HUES64 (cell line): Measurements from ENCODE around the gene SYNJ1.
A peak's percentile ranks its signal among the peaks of the same experiment; 100 is the strongest.
"Not testable (repeated sequence)": the region's sequence is repeated elsewhere in the genome, so short reads cannot be mapped to it uniquely, and the experiment has no call there.

Experiments used
- H3K27ac ChIP-seq: 2 replicates; pipeline ENCODE4 v1.7.0; 2013; ENCODE audit warnings: low read depth, low read length, inconsistent platforms
- H3K27me3 ChIP-seq: 2 replicates; pipeline ENCODE4 v1.6.1; 2013; ENCODE audit warnings: mild to moderate bottlenecking, low read length; ENCODE audit not compliant: insufficient read depth
- H3K36me3 ChIP-seq: 2 replicates; pipeline ENCODE4 v1.6.1; 2013; ENCODE audit warnings: mild to moderate bottlenecking, low read length; ENCODE audit not compliant: insufficient read depth
- H3K4me1 ChIP-seq: 2 replicates; pipeline ENCODE4 v1.6.1; 2013; ENCODE audit warnings: mild to moderate bottlenecking, low read length, moderate library complexity; ENCODE audit not compliant: insufficient read depth
- H3K4me3 ChIP-seq: 2 replicates; pipeline ENCODE4 v1.5.1; 2013; ENCODE audit warnings: mild to moderate bottlenecking, low read length, moderate library complexity
- H3K9ac ChIP-seq: 2 replicates; pipeline ENCODE4 v1.6.1; 2013; ENCODE audit warnings: mild to moderate bottlenecking, low read depth, low read length
- H3K9me3 ChIP-seq: 2 replicates; pipeline ENCODE4 v1.6.1; 2013; ENCODE audit warnings: low read depth, low read length; ENCODE audit not compliant: insufficient read depth
- WGBS: fragments of 150-250, 120-280 bp; methylation state at CpG from one replicate; pipeline ENCODE4 v1.1.7; 2013; ENCODE audit warnings: missing lambda C conversion rate; 5-methylcytosine and 5-hydroxymethylcytosine counted together

The SYNJ1 gene

GRCh38 chr21:32757804-32758203 lies 30.0 kb upstream of the SYNJ1 start:
- Histone ChIP-seq H3K4me3 (no peak overlapping the region), H3K9ac (no peak overlapping the region), H3K36me3 (peaks cover 98% of the 10 kb centered on the region), H3K9me3 (no peaks in the 10 kb centered on the region), H3K27ac (no peak overlapping the region), H3K27me3 (no peaks in the 10 kb centered on the region), H3K4me1 (peaks cover 11% of the 10 kb centered on the region)
- 98% methylated on average over 1 of the region's 1 CpG for WGBS

DNA sequence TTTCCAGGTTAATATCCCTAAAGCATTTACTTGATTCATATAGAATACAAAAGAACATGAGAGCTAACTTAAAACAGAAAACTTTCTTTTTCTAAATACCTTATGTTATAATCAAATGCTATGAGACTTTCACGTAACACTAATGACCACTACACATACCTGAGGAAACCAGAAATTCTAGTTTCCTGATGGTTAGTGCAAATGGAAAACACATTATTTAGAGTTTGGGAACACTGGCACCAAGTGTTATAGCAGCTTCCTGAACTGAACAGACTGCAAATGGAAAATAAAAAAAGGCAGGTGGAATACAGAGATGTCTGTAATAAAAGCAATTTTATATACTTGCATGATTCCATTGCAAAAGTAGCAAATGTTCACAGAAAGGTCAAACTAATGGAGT lies 28.3 kb upstream of the SYNJ1 start:
- WGBS, result 88% methylated on average over 1 of the region's 1 CpG
- Histone ChIP-seq H3K9ac (no peak overlapping the region), H3K4me3 (no peak overlapping the region), H3K27me3 (no peaks in the 10 kb centered on the region), H3K27ac (no peak overlapping the region), H3K4me1 (peaks cover 11% of the 10 kb centered on the region), H3K9me3 (no peaks in the 10 kb centered on the region), H3K36me3 (peaks cover 98% of the 10 kb centered on the region)

DNA sequence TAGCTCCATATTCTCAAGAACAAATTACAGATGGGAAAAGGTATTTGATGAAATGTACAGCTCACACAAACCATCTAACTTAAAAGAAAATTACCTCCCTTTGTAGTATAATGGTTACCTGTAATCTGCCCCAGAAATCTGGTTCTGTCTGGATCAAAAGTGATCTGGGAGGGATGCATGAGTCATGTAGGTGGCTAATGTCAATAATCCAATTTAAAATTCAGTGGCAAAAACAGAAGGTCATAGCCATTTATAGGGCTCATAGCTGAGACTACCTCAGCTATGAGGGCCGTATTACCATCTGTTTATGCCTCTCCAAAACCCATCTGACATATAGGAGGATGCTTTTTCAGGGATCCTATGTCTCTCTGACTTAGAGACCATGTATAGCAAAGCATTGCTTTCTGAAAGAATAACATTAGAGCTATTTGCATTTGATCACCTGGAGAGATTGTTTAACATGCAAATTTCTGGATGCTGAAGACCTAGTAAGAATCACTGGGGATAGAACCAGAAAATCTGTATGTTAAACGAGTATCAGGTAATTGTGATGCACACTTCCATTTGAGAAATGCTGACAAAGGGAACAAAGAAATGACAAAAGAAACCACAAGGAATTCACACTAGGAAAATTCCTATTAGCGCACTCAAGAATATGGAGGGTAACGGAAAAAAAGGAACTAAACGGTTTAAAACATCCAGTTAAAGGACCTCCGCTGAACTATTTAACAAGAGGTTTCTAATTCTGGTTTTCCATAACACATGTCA lies 26.2 kb upstream of the SYNJ1 start:
- peaks cover 11% of the 10 kb centered on the region for H3K4me1 ChIP-seq
- WGBS, result 82% methylated on average over 6 of the region's 6 CpGs
- no peaks in the 10 kb centered on the region for H3K27me3 ChIP-seq
- no peak overlapping the region for H3K9ac ChIP-seq
- no peak overlapping the region for H3K4me3 ChIP-seq
- no peaks in the 10 kb centered on the region for H3K9me3 ChIP-seq
- H3K27ac ChIP-seq, result peak overlapping the region; percentile 17; the same call in 1 of the 2 replicates
- peaks cover 98% of the 10 kb centered on the region for H3K36me3 ChIP-seq

DNA sequence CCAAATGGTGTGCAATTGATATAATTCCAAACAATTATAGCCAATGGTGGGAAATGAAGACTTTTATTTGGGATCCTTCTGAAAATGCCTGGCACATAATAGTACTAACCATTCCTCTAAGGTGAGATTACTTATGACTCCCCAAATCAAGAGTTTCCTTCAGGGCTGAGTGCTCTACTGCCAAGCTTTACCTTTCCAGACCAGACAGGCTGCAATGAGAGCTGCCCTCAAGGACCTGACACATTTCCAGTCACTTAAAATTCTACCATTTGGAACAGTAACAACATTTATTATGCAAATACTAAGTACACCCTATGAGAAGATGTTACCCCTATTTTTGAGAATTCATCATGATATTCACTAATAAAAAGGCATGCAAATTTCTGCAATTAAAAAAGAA lies 22.6 kb upstream of the SYNJ1 start:
- peaks cover 98% of the 10 kb centered on the region for H3K36me3 ChIP-seq
- H3K27me3 ChIP-seq, result no peaks in the 10 kb centered on the region
- no peaks in the 10 kb centered on the region for H3K9me3 ChIP-seq
- no peak overlapping the region for H3K4me3 ChIP-seq
- peaks cover 11% of the 10 kb centered on the region for H3K4me1 ChIP-seq
- no peak overlapping the region for H3K27ac ChIP-seq
- H3K9ac ChIP-seq, result no peak overlapping the region

DNA sequence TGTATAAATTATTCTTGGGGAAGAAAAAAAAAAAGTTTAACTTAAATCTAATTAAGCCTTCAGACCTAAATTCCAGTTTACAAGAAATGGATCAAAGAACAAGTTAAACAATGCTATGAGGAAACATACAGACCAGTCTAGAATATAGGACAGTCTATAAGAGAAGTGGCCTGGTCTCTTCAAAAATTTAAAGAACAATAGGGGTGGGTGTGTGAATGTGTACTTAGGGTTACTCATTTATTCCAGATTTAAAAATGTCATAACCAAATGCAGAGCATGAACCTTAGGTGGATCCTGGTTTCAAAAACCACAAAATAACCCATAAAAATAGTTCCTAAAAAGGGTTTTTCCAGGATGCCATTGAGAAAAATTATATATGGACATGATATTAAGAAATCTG lies 21.8 kb upstream of the SYNJ1 start:
- H3K4me3 ChIP-seq, result no peak overlapping the region
- peaks cover 98% of the 10 kb centered on the region for H3K36me3 ChIP-seq
- H3K9me3 ChIP-seq, result no peaks in the 10 kb centered on the region
- H3K27ac ChIP-seq, result no peak overlapping the region
- peaks cover 6% of the 10 kb centered on the region for H3K4me1 ChIP-seq
- H3K9ac ChIP-seq, result no peak overlapping the region
- no peaks in the 10 kb centered on the region for H3K27me3 ChIP-seq

GRCh38 chr21:32748529-32748928 lies 20.7 kb upstream of the SYNJ1 start:
- Histone ChIP-seq H3K27me3 (no peaks in the 10 kb centered on the region), H3K4me3 (no peak overlapping the region), H3K9me3 (no peaks in the 10 kb centered on the region), H3K9ac (no peak overlapping the region), H3K4me1 (no peaks in the 10 kb centered on the region), H3K27ac (no peak overlapping the region), H3K36me3 (peaks cover 98% of the 10 kb centered on the region)
- WGBS, result 86% methylated on average over 3 of the region's 5 CpGs

GRCh38 chr21:32747396-32747795 lies 19.6 kb upstream of the SYNJ1 start:
- 92% methylated on average over 1 of the region's 1 CpG for WGBS
- H3K27me3 ChIP-seq, result no peaks in the 10 kb centered on the region
- no peak overlapping the region for H3K9ac ChIP-seq
- H3K4me3 ChIP-seq, result no peak overlapping the region
- no peak overlapping the region for H3K27ac ChIP-seq
- H3K36me3 ChIP-seq, result peaks cover 100% of the 10 kb centered on the region
- no peaks in the 10 kb centered on the region for H3K4me1 ChIP-seq
- H3K9me3 ChIP-seq, result no peaks in the 10 kb centered on the region

GRCh38 chr21:32746711-32747110 lies 18.9 kb upstream of the SYNJ1 start:
- not testable (repeated sequence) for H3K27me3 ChIP-seq, H3K4me1 ChIP-seq, H3K27ac ChIP-seq, H3K4me3 ChIP-seq, H3K9ac ChIP-seq, H3K9me3 ChIP-seq
- WGBS, result 78% methylated on average over 3 of the region's 3 CpGs
- peaks cover 100% of the 10 kb centered on the region for H3K36me3 ChIP-seq

DNA sequence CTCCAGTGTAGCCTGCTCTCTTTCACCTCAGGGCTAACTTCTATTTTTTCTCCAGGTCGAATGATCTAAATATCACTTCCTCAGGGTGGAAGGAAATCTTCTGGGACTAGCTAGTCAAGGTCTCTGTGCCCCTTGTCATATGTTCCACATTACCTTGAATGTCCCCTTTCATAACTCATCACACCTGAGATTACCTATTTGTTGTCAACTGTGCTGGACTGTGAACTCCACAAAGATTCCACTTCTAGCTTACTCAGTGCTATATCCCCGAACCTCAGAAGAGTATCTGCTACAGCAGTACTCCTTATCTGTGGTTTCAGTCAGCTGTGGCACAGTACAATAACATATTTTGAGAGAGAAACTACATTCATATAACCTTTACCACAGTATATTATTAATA lies 14.6 kb upstream of the SYNJ1 start:
- Histone ChIP-seq H3K4me1 (no peaks in the 10 kb centered on the region), H3K27me3 (no peaks in the 10 kb centered on the region), H3K4me3 (no peak overlapping the region), H3K27ac (no peak overlapping the region), H3K9me3 (no peaks in the 10 kb centered on the region), H3K36me3 (peaks cover 98% of the 10 kb centered on the region), H3K9ac (no peak overlapping the region)
- 100% methylated on average over 2 of the region's 2 CpGs for WGBS

GRCh38 chr21:32741336-32741735 lies 13.5 kb upstream of the SYNJ1 start:
- peaks cover 98% of the 10 kb centered on the region for H3K36me3 ChIP-seq
- H3K9ac ChIP-seq, result no peak overlapping the region
- no peaks in the 10 kb centered on the region for H3K9me3 ChIP-seq
- H3K4me1 ChIP-seq, result 0 out of 2 replicates have a peak, but pooled peaks cover 7% of the 10 kb centered on the region
- no peak overlapping the region for H3K4me3 ChIP-seq
- H3K27ac ChIP-seq, result no peak overlapping the region
- 96% methylated on average over 3 of the region's 3 CpGs for WGBS
- no peaks in the 10 kb centered on the region for H3K27me3 ChIP-seq

DNA sequence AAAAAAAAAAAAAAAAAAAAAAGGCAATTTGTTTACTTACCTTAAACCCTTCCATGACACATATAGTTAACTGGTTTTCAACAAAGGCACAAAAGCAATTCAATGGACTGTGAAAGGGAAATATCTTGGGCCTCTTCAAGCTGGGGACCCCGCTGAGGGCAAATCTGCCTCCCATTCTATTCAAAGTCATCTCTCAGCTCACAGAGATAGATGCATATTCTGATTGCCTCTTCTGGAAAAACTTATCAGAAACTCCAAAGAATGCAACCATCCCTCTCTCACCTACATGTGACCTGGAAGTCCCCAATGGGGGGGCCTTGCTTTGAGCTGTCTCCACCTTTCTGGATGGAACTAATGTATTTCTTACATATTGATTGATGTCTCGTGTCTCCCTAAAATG lies 12.1 kb upstream of the SYNJ1 start:
- H3K27me3 ChIP-seq, result no peaks in the 10 kb centered on the region
- peaks cover 14% of the 10 kb centered on the region for H3K4me1 ChIP-seq
- no peak overlapping the region for H3K9ac ChIP-seq
- H3K9me3 ChIP-seq, result no peaks in the 10 kb centered on the region
- H3K36me3 ChIP-seq, result peaks cover 95% of the 10 kb centered on the region
- no peak overlapping the region for H3K4me3 ChIP-seq
- 94% methylated on average over 2 of the region's 2 CpGs for WGBS
- H3K27ac ChIP-seq, result no peak overlapping the region

DNA sequence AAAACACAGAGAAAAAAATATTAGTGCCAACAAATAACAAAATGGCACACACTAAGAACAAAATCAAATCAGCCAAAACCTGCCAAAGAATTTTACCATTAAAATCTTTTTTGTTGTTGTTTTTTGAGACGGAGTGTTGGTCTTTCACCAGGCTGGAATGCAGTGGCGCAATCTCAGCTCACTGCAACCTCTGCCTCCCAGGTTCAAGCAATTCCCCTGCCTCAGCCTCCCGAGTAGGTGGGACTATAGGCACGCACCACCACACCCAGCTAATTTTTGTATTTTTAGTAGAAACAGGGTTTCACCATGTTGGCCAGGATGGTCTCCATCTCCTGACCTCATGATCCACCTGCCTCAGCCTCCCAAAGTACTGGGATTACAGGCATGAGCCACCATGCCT lies 8.3 kb upstream of the SYNJ1 start:
- H3K27me3 ChIP-seq, H3K4me3 ChIP-seq, H3K9ac ChIP-seq, H3K9me3 ChIP-seq: not testable (repeated sequence)
- 79% methylated on average over 4 of the region's 4 CpGs for WGBS
- peaks cover 14% of the 10 kb centered on the region for H3K4me1 ChIP-seq
- H3K27ac ChIP-seq, result peak overlapping the region; percentile 36; the same call in 1 of the 2 replicates
- peaks cover 79% of the 10 kb centered on the region for H3K36me3 ChIP-seq
